CD1c-positive myeloid dendritic cell (primary cell): ENCODE results near the gene JOSD2.

Experiments
- DNase-seq: peaks from one replicate; pipeline ENCODE4 v3.0.0-alpha.2; 2016; ENCODE audit errors: extremely low spot score

The JOSD2 gene

GRCh38 chr19:50511069-50511822 is at the start of gene JOSD2:
TSS of gene JOSD2 (minus strand) at chr19:50511191. CDS start at chr19:50510431, 760 bp downstream.
- peak; percentile 99 for DNase-seq

- no peak for DNase-seq
These were observed 48.6 kb upstream of the JOSD2 start for GRCh38 chr19:50559636-50560035.

GRCh38 chr19:50558449-50558848 is 47.5 kb upstream of the JOSD2 start:
- no peak for DNase-seq

GRCh38 chr19:50558039-50558438 is 47.0 kb upstream of the JOSD2 start:
- no peak for DNase-seq

- DNase-seq, result no peak
These were observed 46.1 kb upstream of the JOSD2 start for GRCh38 chr19:50557009-50557613.

GRCh38 chr19:50556282-50557008 is 45.5 kb upstream of the JOSD2 start:
- peak; percentile 72 for DNase-seq

- DNase-seq, result no peak
These were observed 44.7 kb upstream of the JOSD2 start for GRCh38 chr19:50555450-50556281.

GRCh38 chr19:50555033-50555432 is 44.0 kb upstream of the JOSD2 start:
- no peak for DNase-seq

- DNase-seq, result no peak
These were observed 43.2 kb upstream of the JOSD2 start for GRCh38 chr19:50554212-50554611.

GRCh38 chr19:50553134-50553703 is 42.2 kb upstream of the JOSD2 start:
- DNase-seq, result no peak

- no peak for DNase-seq
These were observed 41.5 kb upstream of the JOSD2 start for GRCh38 chr19:50552540-50552939.

GRCh38 chr19:50551715-50552187 is 40.8 kb upstream of the JOSD2 start:
- DNase-seq, result no peak

- DNase-seq, result no peak
These were observed 40.2 kb upstream of the JOSD2 start for GRCh38 chr19:50551034-50551714.

GRCh38 chr19:50550594-50550966 is 39.6 kb upstream of the JOSD2 start:
- no peak for DNase-seq

- no peak for DNase-seq
These were observed 39.1 kb upstream of the JOSD2 start for GRCh38 chr19:50549927-50550593.

- DNase-seq, result no peak
These were observed 38.3 kb upstream of the JOSD2 start for GRCh38 chr19:50549059-50549926.

- DNase-seq, result no peak
These were observed 37.4 kb upstream of the JOSD2 start for GRCh38 chr19:50548191-50549058.
